ENCODE measurements around the gene TXNIP.

DNA sequence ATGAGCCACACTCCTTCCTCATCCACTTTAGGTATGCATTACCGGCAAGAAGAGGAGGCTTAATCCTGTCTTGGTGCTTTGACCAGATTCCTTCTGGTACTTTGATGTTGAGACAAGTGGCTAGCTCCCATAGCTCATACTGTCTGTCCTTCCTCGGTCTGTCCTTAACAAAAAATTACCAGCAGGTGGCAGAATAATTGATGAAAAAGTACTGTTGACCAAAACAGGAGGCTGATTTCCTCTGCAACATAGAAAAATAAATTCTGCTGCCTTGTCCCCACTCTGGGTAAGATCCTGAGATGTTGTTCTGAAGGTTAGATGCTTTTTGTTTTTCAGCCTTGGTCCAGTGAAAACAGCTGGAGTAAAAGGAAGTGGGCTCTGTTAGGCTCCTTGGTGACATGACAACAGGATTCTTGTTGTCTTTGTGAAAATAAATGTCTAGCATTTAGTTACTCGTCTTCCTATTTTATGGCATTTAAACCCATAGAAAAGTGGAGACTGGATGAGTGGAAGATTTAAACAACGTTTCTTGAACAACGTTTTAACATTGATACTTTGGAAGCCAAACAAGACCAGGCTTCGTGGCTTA lies 36.3 kb upstream of the TXNIP start:
- TF ChIP-seq, protein P1, sequence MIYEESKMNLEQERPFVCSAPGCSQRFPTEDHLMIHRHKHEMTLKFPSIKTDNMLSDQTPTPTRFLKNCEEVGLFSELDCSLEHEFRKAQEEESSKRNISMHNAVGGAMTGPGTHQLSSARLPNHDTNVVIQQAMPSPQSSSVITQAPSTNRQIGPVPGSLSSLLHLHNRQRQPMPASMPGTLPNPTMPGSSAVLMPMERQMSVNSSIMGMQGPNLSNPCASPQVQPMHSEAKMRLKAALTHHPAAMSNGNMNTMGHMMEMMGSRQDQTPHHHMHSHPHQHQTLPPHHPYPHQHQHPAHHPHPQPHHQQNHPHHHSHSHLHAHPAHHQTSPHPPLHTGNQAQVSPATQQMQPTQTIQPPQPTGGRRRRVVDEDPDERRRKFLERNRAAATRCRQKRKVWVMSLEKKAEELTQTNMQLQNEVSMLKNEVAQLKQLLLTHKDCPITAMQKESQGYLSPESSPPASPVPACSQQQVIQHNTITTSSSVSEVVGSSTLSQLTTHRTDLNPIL (CRISPR knock-in tag; IDR thresholded peaks at IDR 0.05; ENCODE audit: low read depth), result no peak
- TF ChIP-seq CSDC2 (CRISPR knock-in tag; IDR thresholded peaks at IDR 0.05) (no peak), PPARA (CRISPR knock-in tag; IDR thresholded peaks at IDR 0.05; ENCODE audit: borderline replicate concordance) (no peak), RARB (CRISPR knock-in tag; IDR thresholded peaks at IDR 0.05) (no peak), ARNTL (CRISPR knock-in tag; IDR thresholded peaks at IDR 0.05; ENCODE audit: borderline replicate concordance, low read depth) (no peak), TCF4 (CRISPR knock-in tag; IDR thresholded peaks at IDR 0.05; ENCODE audit: borderline replicate concordance) (no peak), ZNF565 (CRISPR knock-in tag; conservative IDR thresholded peaks at IDR 0.05; ENCODE audit: low read depth) (no peak), ESRRG (CRISPR knock-in tag; IDR thresholded peaks at IDR 0.05) (no peak)
- TF ChIP-seq, protein P2, sequence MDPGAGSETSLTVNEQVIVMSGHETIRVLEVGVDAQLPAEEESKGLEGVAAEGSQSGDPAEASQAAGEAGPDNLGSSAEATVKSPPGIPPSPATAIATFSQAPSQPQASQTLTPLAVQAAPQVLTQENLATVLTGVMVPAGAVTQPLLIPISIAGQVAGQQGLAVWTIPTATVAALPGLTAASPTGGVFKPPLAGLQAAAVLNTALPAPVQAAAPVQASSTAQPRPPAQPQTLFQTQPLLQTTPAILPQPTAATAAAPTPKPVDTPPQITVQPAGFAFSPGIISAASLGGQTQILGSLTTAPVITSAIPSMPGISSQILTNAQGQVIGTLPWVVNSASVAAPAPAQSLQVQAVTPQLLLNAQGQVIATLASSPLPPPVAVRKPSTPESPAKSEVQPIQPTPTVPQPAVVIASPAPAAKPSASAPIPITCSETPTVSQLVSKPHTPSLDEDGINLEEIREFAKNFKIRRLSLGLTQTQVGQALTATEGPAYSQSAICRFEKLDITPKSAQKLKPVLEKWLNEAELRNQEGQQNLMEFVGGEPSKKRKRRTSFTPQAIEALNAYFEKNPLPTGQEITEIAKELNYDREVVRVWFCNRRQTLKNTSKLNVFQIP (CRISPR knock-in tag; IDR thresholded peaks at IDR 0.05; ENCODE audit: borderline replicate concordance, low read depth), result no peak
- TF ChIP-seq, protein P3, sequence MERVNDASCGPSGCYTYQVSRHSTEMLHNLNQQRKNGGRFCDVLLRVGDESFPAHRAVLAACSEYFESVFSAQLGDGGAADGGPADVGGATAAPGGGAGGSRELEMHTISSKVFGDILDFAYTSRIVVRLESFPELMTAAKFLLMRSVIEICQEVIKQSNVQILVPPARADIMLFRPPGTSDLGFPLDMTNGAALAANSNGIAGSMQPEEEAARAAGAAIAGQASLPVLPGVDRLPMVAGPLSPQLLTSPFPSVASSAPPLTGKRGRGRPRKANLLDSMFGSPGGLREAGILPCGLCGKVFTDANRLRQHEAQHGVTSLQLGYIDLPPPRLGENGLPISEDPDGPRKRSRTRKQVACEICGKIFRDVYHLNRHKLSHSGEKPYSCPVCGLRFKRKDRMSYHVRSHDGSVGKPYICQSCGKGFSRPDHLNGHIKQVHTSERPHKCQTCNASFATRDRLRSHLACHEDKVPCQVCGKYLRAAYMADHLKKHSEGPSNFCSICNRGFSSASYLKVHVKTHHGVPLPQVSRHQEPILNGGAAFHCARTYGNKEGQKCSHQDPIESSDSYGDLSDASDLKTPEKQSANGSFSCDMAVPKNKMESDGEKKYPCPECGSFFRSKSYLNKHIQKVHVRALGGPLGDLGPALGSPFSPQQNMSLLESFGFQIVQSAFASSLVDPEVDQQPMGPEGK (CRISPR knock-in tag; IDR thresholded peaks at IDR 0.05; ENCODE audit: borderline replicate concordance), result no peak

All from SK-N-SH treated with all-trans-retinoic acid at 6 μM for 48 hours (cell line).